Vagina (tissue), 2 donors: ENCODE measurements around the gene MACF1. TPM values are rescaled to one million over a fixed set of nuclear protein-coding genes. Genes with fewer than 3 reads are reported as not detected.

Experiments
- DNase-seq, 2 donors: peaks; one replicate each; pipeline ENCODE4 v3.0.0-alpha.2; 2017; ENCODE audit errors: extremely low spot score in 2 of 2
- H3K27ac ChIP-seq: fragments of 200-600 bp; sonication (generic); one replicate; pipeline ENCODE4 v1.5.1; 2019
- H3K27me3 ChIP-seq: fragments of 200-600 bp; sonication (generic); one replicate; pipeline ENCODE4 v1.5.1; 2019
- H3K36me3 ChIP-seq, 2 donors: fragments of 200-600 bp; sonication (generic); one replicate each; pipeline ENCODE4 v1.5.1; 2017 to 2019
- H3K4me1 ChIP-seq: fragments of 200-600 bp; sonication (generic); one replicate; pipeline ENCODE4 v1.5.1; 2019
- H3K4me3 ChIP-seq, 2 donors: fragments of 200-600 bp; sonication (generic); 1 replicate in 1 of 2; 2 replicates in 1 of 2; pipeline ENCODE4 v1.5.1; 2016 to 2019
- H3K9me3 ChIP-seq: fragments of 200-600 bp; sonication (generic); one replicate; pipeline ENCODE4 v1.5.1; 2019
- POLR2A ChIP-seq, 2 donors: fragments of 450-650 bp; IDR thresholded peaks; one replicate each; pipeline ENCODE4 v1.6.1; 2017; ENCODE audit warnings: antibody characterized with exemption in 2 of 2, mild to moderate bottlenecking in 2 of 2, moderate library complexity in 2 of 2
- POLR2AphosphoS5 ChIP-seq, 2 donors: sonication (generic); formaldehyde crosslinking; IDR thresholded peaks; one replicate each; pipeline ENCODE4 v1.9.0; 2017; ENCODE audit warnings: antibody characterized with exemption in 2 of 2, mild to moderate bottlenecking in 2 of 2, low read depth in 1 of 2; ENCODE audit not compliant: insufficient read depth in 1 of 2
- intact Hi-C: fragments of 100-400 bp; cut with DNase I; formaldehyde crosslinking; loops from one replicate; pipeline ENCODE4 v1.15.1; 2023
- total RNA-seq: library from RNA; depleted of rRNA; stranded (reverse); fragments of >200 nt; gene quantifications from one replicate; pipeline ENCODE4 v1.2.3, GENCODE V29; 2016
- TF ChIP-seq, protein P1 (sequence below), 3 experiments: fragments of 450-650 bp in 2 of 3; fragments of 200-600 bp in 1 of 3; sonication (generic) in 1 of 3; IDR thresholded peaks; one replicate each; pipeline ENCODE4 v1.5.1; 2017 to 2019; ENCODE audit warnings: antibody characterized with exemption in 3 of 3, mild to moderate bottlenecking in 2 of 3, moderate library complexity in 2 of 3

The MACF1 gene, protein sequence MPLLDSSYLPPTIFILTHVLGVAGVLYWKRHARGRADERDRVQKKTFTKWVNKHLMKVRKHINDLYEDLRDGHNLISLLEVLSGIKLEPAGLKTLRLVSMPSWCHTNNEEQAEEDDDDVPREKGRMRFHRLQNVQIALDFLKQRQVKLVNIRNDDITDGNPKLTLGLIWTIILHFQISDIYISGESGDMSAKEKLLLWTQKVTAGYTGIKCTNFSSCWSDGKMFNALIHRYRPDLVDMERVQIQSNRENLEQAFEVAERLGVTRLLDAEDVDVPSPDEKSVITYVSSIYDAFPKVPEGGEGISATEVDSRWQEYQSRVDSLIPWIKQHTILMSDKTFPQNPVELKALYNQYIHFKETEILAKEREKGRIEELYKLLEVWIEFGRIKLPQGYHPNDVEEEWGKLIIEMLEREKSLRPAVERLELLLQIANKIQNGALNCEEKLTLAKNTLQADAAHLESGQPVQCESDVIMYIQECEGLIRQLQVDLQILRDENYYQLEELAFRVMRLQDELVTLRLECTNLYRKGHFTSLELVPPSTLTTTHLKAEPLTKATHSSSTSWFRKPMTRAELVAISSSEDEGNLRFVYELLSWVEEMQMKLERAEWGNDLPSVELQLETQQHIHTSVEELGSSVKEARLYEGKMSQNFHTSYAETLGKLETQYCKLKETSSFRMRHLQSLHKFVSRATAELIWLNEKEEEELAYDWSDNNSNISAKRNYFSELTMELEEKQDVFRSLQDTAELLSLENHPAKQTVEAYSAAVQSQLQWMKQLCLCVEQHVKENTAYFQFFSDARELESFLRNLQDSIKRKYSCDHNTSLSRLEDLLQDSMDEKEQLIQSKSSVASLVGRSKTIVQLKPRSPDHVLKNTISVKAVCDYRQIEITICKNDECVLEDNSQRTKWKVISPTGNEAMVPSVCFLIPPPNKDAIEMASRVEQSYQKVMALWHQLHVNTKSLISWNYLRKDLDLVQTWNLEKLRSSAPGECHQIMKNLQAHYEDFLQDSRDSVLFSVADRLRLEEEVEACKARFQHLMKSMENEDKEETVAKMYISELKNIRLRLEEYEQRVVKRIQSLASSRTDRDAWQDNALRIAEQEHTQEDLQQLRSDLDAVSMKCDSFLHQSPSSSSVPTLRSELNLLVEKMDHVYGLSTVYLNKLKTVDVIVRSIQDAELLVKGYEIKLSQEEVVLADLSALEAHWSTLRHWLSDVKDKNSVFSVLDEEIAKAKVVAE (N-terminal part only)
- 291 TPM for total RNA-seq

DNA sequence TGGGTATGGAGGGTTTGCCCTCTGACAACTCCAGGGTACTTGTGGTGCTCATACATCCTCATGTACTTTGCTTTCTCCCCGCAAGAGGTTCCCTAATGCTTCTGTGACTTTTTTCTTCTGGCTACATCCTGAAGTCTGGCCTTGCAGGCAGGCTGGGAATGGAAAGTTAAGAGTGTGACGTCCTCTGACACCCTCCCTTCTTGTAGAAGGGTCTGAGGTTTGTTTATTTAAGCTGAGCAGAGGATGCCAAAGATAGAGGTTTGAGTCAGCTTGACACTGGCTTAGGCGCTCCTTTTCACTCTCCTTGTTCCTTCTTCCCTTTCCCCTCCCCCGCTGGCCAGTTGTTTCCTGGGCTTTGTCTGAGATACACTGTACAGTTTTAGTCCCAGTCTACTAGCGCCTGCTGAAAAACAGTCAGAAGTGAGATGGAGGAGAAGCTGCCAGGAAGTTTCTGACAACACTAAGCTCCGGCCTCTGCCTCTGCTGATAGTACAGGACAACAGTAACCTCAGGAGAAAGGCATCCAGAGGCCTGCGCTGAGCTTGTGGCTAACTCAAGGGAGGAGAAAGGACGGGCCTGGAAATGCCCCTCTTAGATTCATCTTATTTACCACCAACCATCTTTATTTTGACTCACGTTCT, at the start of gene MACF1:
Gene MACF1 (plus strand): TSS at position 255 of the 641 bp plus-strand sequence. CDS start 328 bp downstream, at position 583.
- peak within 1 kb of the TSS; percentile 94 for H3K27ac ChIP-seq
- no peaks in the 10 kb centered on the region for H3K27me3 ChIP-seq
- peaks cover 44% of the 10 kb centered on the region for H3K4me1 ChIP-seq
- intact Hi-C loops: no loop called here
- no peaks in the 10 kb centered on the region for H3K36me3 ChIP-seq
- DNase-seq: peak in 1 of 2 donors; percentile 93
- peak in 1 of 2 donors; percentile 85 for TF ChIP-seq POLR2AphosphoS5 (IDR thresholded peaks at IDR 0.05; ENCODE audit: insufficient read depth in 1 of 2, low read depth in 1 of 2)
- peak in 1 of 2 donors; percentile 31 for TF ChIP-seq POLR2A (IDR thresholded peaks at IDR 0.05)
- TF ChIP-seq, protein P1, sequence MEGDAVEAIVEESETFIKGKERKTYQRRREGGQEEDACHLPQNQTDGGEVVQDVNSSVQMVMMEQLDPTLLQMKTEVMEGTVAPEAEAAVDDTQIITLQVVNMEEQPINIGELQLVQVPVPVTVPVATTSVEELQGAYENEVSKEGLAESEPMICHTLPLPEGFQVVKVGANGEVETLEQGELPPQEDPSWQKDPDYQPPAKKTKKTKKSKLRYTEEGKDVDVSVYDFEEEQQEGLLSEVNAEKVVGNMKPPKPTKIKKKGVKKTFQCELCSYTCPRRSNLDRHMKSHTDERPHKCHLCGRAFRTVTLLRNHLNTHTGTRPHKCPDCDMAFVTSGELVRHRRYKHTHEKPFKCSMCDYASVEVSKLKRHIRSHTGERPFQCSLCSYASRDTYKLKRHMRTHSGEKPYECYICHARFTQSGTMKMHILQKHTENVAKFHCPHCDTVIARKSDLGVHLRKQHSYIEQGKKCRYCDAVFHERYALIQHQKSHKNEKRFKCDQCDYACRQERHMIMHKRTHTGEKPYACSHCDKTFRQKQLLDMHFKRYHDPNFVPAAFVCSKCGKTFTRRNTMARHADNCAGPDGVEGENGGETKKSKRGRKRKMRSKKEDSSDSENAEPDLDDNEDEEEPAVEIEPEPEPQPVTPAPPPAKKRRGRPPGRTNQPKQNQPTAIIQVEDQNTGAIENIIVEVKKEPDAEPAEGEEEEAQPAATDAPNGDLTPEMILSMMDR (IDR thresholded peaks at IDR 0.05): peak in 2 of 3 experiments; percentile 23 to 51
- no peaks in the 10 kb centered on the region for H3K9me3 ChIP-seq
- peak within 1 kb of the TSS; percentile 39 to 44 for H3K4me3 ChIP-seq

DNA sequence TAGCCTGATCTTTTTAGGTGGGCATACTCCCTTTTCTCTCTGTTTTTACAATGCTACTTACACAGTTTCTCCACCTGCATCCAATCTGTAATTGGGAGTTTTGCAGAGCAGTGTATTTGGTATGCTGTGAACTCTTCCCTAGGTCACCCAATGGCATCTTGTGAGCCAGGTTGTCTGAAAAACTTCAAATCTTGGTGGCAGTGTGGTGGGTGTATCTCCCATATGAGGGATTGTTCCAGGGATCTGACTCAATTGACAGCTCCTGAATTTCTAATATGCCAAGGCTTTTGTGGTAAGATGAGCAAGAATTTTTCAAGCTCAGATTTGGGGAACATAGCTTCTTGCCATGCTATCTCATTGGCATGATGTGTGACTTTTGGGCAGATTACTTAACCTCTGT, 47.2 kb upstream of the MACF1 start:
- Histone ChIP-seq H3K4me1 (peaks cover 60% of the 10 kb centered on the region), H3K4me3 (no peak overlapping the region), H3K27ac (no peak overlapping the region), H3K27me3 (no peaks in the 10 kb centered on the region), H3K9me3 (no peaks in the 10 kb centered on the region), H3K36me3 (no peaks in the 10 kb centered on the region)
- DNase-seq: no peak
- no peak for TF ChIP-seq POLR2AphosphoS5 (IDR thresholded peaks at IDR 0.05; ENCODE audit: insufficient read depth in 1 of 2, low read depth in 1 of 2)
- no peak for TF ChIP-seq POLR2A (IDR thresholded peaks at IDR 0.05)
- TF ChIP-seq, protein P1 (IDR thresholded peaks at IDR 0.05): no peak
- intact Hi-C loops: no loop called here

DNA sequence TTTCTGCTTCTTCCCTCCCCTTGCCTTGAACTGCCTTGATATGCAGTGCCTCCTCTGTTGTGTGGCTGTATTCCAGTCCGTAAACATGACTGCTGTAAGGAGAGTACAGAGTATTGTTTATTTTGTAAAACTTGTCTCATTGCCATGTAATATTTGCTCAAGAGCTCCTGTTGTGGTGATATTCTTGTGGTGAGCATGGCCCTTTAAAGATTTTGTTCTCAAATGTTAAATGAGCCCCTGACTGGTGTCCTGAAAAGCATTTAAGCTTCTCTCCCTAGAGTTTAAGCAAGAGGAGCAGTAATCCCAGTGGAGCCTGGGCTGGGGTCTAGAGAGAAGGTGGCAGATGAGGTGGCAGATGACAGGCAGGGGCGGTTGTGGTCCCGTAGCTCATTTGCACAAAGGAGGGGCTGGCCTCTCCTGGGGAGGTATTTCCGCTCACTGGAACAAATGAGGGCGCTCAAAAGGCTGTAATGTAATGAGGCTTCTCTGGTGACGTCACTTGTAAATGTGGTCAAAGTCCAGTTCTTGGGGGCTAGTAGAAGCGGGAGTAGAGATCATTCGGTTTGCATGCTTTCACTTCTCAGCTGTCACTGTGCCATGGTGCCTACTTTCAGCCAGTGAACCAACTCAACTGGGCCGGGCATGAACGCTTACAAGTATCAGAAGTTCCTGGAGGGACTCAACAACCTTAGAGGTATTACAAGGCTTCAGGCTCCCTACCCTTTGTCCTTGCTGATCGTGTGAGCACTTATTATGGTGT, 46.0 kb upstream of the MACF1 start:
- Histone ChIP-seq H3K27ac (no peak overlapping the region), H3K27me3 (no peaks in the 10 kb centered on the region), H3K4me3 (no peak overlapping the region), H3K4me1 (peaks cover 55% of the 10 kb centered on the region), H3K36me3 (no peaks in the 10 kb centered on the region), H3K9me3 (no peaks in the 10 kb centered on the region)
- TF ChIP-seq, protein P1 (IDR thresholded peaks at IDR 0.05): no peak
- no peak for TF ChIP-seq POLR2A (IDR thresholded peaks at IDR 0.05)
- TF ChIP-seq POLR2AphosphoS5 (IDR thresholded peaks at IDR 0.05; ENCODE audit: insufficient read depth in 1 of 2, low read depth in 1 of 2): no peak
- no peak for DNase-seq
- intact Hi-C loops: no loop called here
